ENCODE measurements around the gene UBE2O. TPM values are rescaled to one million over a fixed set of nuclear protein-coding genes. Genes with fewer than 3 reads are reported as not detected.
A peak's percentile ranks its signal among the peaks of the same experiment; 100 is the strongest.

UBE2O gene
- total RNA-seq, 1 donor from 2014 or later = 25.8 TPM

GRCh38 chr17:76441686-76442340 is 11.1 kb downstream of the UBE2O start:
- Mint-ChIP-seq H3K4me1 (ENCODE audit: low read depth, unreplicated experiment) (peaks cover 52% of the 10 kb centered on the region), H3K27me3 (ENCODE audit: low read depth, unreplicated experiment) (no peaks in the 10 kb centered on the region)
- H3K27me3 ChIP-seq (ENCODE audit: insufficient read depth, low read length) = no peaks in the 10 kb centered on the region

GRCh38 chr17:76440751-76441362 is 12.1 kb downstream of the UBE2O start:
- FAIRE-seq (no peak), DNase-seq (ENCODE audit: low read depth) (no peak)
- peaks cover 90% of the 10 kb centered on the region for H4K20me1 ChIP-seq (ENCODE audit: insufficient read depth, low read length)
- H3K9ac ChIP-seq (ENCODE audit: low read length) = no peak overlapping the region
- H2AFZ ChIP-seq (ENCODE audit: low read depth, low read length) = no peak overlapping the region
- peaks cover 2% of the 10 kb centered on the region for H3K36me3 Mint-ChIP-seq (ENCODE audit: low read depth, unreplicated experiment)
- no peaks in the 10 kb centered on the region for H3K27me3 ChIP-seq (ENCODE audit: insufficient read depth, low read length)
- H3K4me3 ChIP-seq (ENCODE audit: insufficient read depth, low read depth, low read length) = no peak overlapping the region
- H3K9me3 ChIP-seq (ENCODE audit: insufficient read depth, low read depth, low read length) = no peaks in the 10 kb centered on the region
- peaks cover 21% of the 10 kb centered on the region for H3K4me1 ChIP-seq (ENCODE audit: insufficient read depth, low read length)
- no peaks in the 10 kb centered on the region for H3K36me3 ChIP-seq (ENCODE audit: insufficient read depth, low read length)
- H3K9me3 Mint-ChIP-seq (ENCODE audit: unreplicated experiment) = no peaks in the 10 kb centered on the region
- H3K27me3 Mint-ChIP-seq (ENCODE audit: low read depth, unreplicated experiment) = no peaks in the 10 kb centered on the region
- no peak overlapping the region for H3K4me2 ChIP-seq (ENCODE audit: low read length)
- peaks cover 94% of the 10 kb centered on the region for H3K79me2 ChIP-seq (ENCODE audit: insufficient read depth, low read length)
- peaks cover 42% of the 10 kb centered on the region for H3K4me1 Mint-ChIP-seq (ENCODE audit: low read depth, unreplicated experiment)
- H3K4me3 Mint-ChIP-seq (ENCODE audit: unreplicated experiment) = no peak overlapping the region
- H3K27ac ChIP-seq (ENCODE audit: low read depth, low read length) = no peak overlapping the region
- TF ChIP-seq CTCF (IDR thresholded peaks at IDR 0.05; ENCODE audit: insufficient read depth, low read depth, low read length) = no peak
- TF ChIP-seq EZH2 (IDR thresholded peaks at IDR 0.05; ENCODE audit: insufficient read depth, low read length) = no peak
- H3K27ac Mint-ChIP-seq (ENCODE audit: unreplicated experiment) = no peak overlapping the region

More at GRCh38 chr17:76441686-76442340, 11.1 kb downstream of the UBE2O start:
- Histone ChIP-seq H3K4me2 (ENCODE audit: low read length) (no peak overlapping the region), H3K79me2 (ENCODE audit: insufficient read depth, low read length) (peaks cover 93% of the 10 kb centered on the region), H3K4me1 (ENCODE audit: insufficient read depth, low read length) (peaks cover 31% of the 10 kb centered on the region), H4K20me1 (ENCODE audit: insufficient read depth, low read length) (peaks cover 93% of the 10 kb centered on the region), H3K9ac (ENCODE audit: low read length) (no peak overlapping the region), H3K9me3 (ENCODE audit: insufficient read depth, low read depth, low read length) (no peaks in the 10 kb centered on the region), H3K36me3 (ENCODE audit: insufficient read depth, low read length) (no peaks in the 10 kb centered on the region), H3K27ac (ENCODE audit: low read depth, low read length) (no peak overlapping the region), H2AFZ (ENCODE audit: low read depth, low read length) (no peak overlapping the region), H3K4me3 (ENCODE audit: insufficient read depth, low read depth, low read length) (no peak overlapping the region)
- DNase-seq (ENCODE audit: low read depth) (no peak), FAIRE-seq (no peak)
- peaks cover 2% of the 10 kb centered on the region for H3K36me3 Mint-ChIP-seq (ENCODE audit: low read depth, unreplicated experiment)
- no peaks in the 10 kb centered on the region for H3K9me3 Mint-ChIP-seq (ENCODE audit: unreplicated experiment)
- H3K27ac Mint-ChIP-seq (ENCODE audit: unreplicated experiment) = peak overlapping the region; percentile 42
- no peak overlapping the region for H3K4me3 Mint-ChIP-seq (ENCODE audit: unreplicated experiment)
- TF ChIP-seq EZH2 (IDR thresholded peaks at IDR 0.05; ENCODE audit: insufficient read depth, low read length) (no peak), CTCF (IDR thresholded peaks at IDR 0.05; ENCODE audit: insufficient read depth, low read depth, low read length) (no peak)
